HG02623 (cell line): ENCODE measurements around the gene AFF3.

Experiments
- ATAC-seq: cut with Tn5 transposase; IDR thresholded peaks from one replicate; pipeline ENCODE4 v1.9.1; 2021; ENCODE audit warnings: moderate library complexity; ENCODE audit not compliant: unreplicated experiment

AFF3 gene

DNA sequence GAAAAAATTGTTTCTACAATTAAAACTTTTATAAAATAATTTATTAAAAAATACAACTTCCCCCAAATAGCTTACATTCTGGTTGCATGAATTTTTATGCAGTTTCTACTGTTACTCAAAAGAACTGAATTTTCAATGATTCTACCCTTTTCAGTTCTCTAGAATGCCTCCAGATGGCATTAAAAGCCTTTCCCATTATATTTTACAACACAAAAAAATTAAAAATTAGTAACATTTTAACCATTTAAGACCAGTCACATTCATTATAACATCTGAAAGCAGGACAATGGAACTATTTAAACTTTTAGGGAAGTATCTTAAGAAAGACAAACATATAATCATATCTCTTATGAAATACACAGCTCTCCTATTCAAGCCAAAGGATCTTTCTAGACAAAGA is 416.6 kb downstream of the AFF3 start:
- no peak for ATAC-seq

- no peak for ATAC-seq
These were observed 419.9 kb downstream of the AFF3 start for GRCh38 chr2:99722476-99722875.

- no peak for ATAC-seq
These were observed 423.3 kb downstream of the AFF3 start for GRCh38 chr2:99719102-99719501.

DNA sequence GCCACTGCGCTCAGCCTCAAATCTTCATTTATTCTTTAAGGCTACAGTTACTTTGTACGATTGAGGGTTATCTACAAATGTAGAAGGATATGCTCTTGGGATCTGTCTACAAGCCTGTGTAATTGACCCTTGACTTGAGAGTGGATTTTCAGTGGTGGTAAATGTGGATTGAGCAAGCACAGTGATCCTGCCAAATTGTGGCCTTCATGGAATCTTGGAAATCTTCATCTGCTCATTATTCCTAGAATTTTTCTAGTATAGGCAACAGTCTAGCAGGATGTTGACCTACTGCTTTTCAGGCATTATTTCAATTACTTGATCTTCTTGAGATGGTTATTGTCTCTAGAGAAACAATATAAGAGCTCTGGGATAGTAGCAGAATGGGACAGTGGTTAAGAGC is 426.4 kb downstream of the AFF3 start:
- ATAC-seq, result no peak

DNA sequence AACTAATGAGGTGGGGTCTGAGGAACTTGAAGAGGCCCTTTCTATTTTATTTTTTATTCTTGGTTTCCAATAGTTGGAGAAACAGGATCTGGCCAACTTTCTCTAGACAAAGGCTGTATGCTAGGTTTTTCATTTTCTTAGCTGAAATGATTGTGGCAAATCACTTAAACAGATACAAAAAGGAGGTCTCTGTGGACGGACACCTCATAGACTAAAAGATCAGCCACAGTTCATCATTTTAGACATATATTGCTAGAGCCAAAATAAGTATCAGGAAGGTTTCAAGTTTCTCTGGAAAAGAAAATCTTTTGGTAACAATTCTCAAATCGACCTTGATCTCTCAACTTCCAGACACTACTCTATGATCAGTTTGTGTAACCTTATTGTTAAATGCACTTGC is 428.0 kb downstream of the AFF3 start:
- no peak for ATAC-seq

DNA sequence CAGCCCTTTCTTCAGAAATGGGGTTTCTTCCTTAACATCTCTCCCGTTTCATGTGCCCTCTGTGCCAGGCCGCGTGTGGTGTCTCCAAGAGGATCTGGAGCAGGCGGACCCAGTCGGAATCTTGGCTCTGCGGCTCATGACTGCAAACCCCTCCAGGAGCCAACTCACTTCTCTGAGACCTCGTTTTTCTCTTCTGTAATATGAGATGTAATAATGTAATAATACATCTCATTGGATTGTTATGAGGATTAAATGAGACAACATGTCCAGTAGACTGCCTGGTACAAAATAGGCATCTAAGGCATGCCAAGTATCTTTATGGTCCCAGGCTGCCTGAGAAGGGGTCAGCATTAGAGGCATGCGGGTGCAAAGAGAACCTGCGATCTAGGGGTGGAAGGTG is 431.2 kb downstream of the AFF3 start:
- ATAC-seq, result no peak

- ATAC-seq, result no peak
These were observed 431.7 kb downstream of the AFF3 start for GRCh38 chr2:99710721-99711120.

DNA sequence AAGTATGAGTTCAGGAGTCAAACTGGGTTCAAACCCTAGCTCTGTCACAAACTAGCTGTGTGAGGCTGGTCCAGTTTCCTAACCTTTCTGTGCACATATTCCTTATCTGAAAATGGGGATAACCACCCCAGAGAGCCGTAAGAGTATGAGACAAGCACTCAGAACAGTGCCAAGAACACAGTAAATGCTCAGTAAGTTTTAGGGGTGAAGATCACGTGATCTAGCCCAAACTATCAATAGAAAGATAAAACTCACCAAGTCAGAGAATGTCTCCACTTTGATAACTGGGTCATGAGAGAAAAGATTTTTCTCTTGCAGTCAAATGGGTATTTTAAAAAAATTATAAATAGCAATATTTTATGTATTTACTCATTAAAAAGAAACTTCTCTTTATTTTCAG is 433.2 kb downstream of the AFF3 start:
- no peak for ATAC-seq

- no peak for ATAC-seq
These were observed 434.2 kb downstream of the AFF3 start for GRCh38 chr2:99708231-99708630.

DNA sequence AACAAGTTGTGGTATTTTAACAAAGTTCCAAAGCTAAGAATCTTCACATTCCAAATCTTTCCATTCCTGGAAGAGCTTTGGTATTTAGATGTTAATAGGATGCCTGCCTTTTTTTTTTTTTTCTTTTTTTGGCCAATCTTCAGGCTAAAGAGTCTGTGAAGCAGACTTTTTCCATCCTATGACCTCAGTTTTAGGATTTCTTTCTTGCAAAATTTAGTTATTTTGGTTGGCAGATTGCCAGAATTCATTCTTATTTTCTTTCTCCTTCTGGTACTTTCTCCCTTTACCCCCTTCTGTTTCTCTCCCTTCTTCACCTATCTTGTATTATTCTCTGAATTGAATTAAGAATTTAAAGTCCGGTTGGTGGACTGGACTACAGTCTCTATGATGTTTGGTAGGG is 434.8 kb downstream of the AFF3 start:
- ATAC-seq, result no peak

- no peak for ATAC-seq
These were observed 435.7 kb downstream of the AFF3 start for GRCh38 chr2:99706735-99707134.

DNA sequence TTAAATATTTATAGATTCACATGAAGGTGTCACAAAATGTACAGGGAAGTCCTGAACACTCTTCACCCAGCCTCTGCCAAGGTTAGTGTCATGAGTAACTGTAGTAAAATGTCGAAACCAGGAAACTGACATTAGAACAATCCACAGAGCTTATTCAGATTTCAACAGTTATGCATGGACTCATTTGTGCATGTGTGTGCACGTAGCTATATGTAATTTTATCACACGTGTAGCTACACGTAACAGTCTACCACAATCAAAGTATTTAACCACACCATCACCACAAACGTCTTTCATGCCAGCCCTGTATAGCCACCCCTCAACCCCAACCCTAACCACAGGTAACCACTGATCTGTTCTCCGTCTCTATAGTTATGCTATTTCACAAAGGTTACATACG is 440.9 kb downstream of the AFF3 start:
- no peak for ATAC-seq

- no peak for ATAC-seq
These were observed 441.6 kb downstream of the AFF3 start for GRCh38 chr2:99700482-99701398.

DNA sequence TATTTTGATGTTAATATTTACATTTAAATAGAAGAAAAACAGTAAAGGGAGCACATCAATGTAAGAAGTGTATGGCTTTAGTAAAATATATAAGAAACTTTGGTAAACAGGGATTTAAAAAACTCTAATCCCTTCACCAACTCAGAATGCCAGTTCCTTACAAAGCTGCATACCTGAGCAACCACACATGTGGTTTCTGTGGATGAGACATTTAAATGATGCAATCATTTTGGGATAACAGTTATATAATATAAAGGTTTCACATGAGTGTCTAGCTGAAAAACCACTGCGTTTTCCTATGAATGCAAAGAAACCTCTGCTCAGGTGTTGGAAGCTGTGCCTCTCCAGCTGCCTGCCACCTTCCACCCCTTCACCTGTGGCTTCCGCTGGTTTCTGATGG is 443.5 kb downstream of the AFF3 start:
- ATAC-seq, result no peak

- no peak for ATAC-seq
These were observed 444.4 kb downstream of the AFF3 start for GRCh38 chr2:99697811-99698568.

GRCh38 chr2:99695944-99696253 is 446.5 kb downstream of the AFF3 start:
- ATAC-seq, result no peak

DNA sequence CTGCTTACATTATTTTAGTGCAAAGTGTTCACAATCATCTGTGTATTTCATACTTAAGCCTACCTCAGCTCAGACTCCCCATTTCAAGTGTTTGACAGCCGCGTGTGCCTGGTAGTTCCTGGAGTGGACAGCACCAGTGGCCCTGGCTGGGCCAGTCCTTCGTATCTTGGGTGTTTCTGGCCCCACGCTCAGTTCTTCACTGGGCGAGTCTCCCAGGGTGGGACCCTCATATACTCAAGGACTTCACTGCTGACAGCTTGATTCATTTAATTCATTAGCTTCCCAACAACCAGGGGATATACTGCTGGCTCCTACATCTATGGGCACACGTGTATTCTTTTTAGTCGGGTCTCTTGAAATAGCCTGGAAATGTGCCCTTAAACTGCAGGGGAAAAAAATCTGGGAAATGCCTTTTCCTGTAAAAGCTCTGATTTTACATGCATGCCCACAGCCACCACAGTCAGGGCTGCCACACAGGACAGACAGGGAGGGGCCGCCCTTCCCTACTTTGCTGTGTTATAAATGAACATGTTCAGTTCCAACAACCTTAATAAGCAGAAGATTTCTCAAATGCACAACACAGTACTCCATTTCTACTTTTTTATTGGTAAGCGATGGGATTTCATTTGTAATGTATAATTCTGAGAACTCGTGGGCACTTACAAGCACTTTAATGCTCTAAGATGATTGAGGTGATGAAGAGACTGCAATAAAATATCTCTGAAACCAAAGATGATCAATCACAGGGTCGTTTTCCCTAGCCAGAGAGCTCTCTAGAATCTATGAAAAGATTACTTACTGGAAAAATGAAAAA is 447.1 kb downstream of the AFF3 start:
- ATAC-seq, result no peak

- no peak for ATAC-seq
These were observed 448.1 kb downstream of the AFF3 start for GRCh38 chr2:99694331-99694730.

DNA sequence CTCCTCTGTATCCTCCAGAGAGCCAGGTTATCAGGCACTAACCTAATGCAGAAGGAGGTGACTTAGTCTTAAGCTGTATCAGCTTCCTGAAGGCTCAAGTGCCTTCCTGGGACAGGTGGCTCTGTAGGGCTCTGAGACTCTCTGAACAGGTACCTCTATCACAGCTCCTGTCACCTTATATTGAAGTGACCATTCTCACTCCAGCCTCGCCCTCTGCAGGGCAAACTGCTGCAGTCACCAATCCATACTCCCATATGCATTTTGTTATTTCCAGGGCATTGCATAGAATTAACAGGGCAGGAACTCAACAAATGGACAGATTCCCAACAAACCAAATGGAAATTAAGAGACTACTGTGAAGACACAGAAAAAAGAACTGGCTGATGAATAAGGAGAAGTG is 449.6 kb downstream of the AFF3 start:
- ATAC-seq, result no peak

GRCh38 chr2:99691926-99692325 is 450.5 kb downstream of the AFF3 start:
- no peak for ATAC-seq

GRCh38 chr2:99689145-99689742 is 453.1 kb downstream of the AFF3 start:
- ATAC-seq, result no peak
